Activated CD4-positive, CD25-positive, alpha-beta regulatory T cell (primary cell): Measurements from ENCODE around the gene L3MBTL4.
"Not testable (repeated sequence)": the region's sequence is repeated elsewhere in the genome, so short reads cannot be mapped to it uniquely, and the experiment has no call there.

Experiments used
- DNase-seq, 4 experiments: peaks; one replicate each; lab custom pipeline; 2025; lab: John Stamatoyannopoulos, UW

L3MBTL4 gene

GRCh38 chr18:6106091-6106685 is 308.5 kb downstream of the L3MBTL4 start:
- no peak for DNase-seq

DNA sequence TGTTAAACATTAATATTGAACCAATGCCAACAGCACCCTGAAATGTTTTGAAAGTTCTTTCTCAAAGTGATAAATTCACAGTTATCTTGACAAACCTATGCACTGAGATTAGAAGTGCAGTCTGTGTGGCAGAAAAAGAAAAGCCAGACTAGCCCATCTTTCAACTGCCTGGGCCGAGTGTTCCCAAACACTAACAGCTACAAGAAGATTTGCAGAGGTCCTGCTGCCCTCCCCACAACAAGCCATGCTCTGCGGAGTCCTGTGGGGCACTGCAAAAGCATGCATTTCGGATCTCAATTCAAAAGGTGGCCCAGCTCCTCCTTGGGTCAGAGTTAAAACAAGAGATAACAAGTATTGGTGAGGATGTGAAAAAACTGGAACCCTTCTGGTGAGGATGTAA is 311.0 kb downstream of the L3MBTL4 start:
- DNase-seq: no peak

DNA sequence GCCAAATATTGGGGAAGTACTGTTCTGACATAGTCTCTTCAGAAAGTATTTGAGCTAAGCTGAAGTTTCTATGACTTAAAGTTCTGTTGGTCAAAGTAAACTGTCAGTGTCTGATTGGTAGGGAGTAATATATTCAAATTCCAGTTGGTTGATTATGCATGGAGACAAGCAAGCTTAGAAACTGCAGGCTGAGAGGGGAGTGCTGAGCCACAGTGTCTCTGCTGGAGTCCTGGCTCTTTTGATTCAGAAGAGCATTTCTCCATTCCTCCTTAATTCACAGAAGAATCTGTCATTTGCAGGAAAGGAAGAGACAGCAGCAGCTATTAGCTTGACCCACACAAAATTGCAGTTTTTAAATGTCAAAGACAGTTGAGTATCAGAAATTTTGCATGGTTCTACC is 318.0 kb downstream of the L3MBTL4 start:
- DNase-seq: no peak

GRCh38 chr18:6088432-6088831 is 326.3 kb downstream of the L3MBTL4 start:
- no peak for DNase-seq

DNA sequence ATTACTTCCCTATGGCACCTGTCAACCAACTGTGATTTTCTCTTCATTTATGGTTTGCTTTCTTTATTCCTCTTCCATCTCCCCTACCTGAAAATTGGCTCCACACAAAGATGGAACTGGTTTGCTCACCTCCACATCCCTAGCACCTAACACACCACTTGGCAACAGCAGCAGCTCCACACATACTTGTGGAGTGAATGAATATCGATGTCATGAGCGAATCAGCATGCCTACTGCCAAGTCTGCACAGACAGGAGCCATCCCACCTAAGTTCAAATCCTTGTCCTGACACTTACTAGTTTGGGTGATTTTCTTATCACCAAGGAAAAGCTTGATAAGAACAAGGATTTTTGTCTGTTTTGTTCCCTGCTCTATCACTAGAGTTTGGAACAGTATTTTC is 328.0 kb downstream of the L3MBTL4 start:
- DNase-seq: no peak

GRCh38 chr18:6079406-6079805 is 335.3 kb downstream of the L3MBTL4 start:
- no peak for DNase-seq

GRCh38 chr18:6078877-6079276 is 335.8 kb downstream of the L3MBTL4 start:
- DNase-seq: no peak

DNA sequence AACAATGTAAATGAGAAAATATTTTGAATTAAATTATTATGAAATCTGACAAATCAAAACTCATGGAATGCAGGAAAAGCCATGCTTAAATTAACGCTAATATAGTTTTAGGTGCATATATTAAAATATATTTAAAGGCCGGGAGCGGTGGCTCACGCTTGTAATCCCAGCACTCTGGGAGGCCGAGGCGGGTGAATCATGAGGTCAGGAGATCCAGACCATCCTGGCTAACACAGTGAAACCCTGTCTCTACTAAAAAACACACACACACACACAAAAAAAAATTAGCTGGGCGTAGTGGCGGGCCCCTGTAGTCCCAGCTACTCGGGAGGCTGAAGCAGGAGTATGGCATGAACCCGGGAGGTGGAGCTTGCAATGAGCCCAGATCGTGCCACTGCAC is 342.3 kb downstream of the L3MBTL4 start:
- DNase-seq: not testable (repeated sequence)

GRCh38 chr18:6069539-6069938 is 345.2 kb downstream of the L3MBTL4 start:
- DNase-seq: no peak

DNA sequence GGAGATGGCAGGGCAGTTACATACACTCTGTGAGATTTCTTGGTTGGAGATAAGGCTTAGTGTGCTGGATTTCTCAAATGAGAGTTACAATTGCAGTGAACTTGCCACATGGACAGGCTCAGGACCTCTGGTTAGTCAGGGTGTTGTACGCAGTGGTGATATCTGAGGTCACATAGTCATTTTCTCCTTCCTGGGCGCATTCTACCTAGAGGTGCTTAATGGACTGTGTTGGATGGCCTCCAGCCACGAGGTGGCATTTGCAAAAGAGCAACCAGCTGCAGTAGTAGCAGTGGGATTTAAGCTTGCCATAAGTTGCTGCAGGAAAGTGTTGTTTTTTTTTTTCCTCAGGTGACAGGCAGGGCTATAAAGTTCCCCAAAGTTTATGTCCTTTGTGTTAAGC is 345.6 kb downstream of the L3MBTL4 start:
- no peak for DNase-seq

GRCh38 chr18:6060149-6060548 is 354.6 kb downstream of the L3MBTL4 start:
- DNase-seq: no peak

- DNase-seq: no peak
Observed at GRCh38 chr18:6059551-6059950, 355.2 kb downstream of the L3MBTL4 start.

- DNase-seq: no peak
Observed at GRCh38 chr18:6058941-6059340, 355.8 kb downstream of the L3MBTL4 start.

GRCh38 chr18:6057604-6058003 is 357.1 kb downstream of the L3MBTL4 start:
- no peak for DNase-seq

GRCh38 chr18:6056171-6056910 is 358.4 kb downstream of the L3MBTL4 start:
- DNase-seq: no peak

GRCh38 chr18:6055711-6056110 is 359.0 kb downstream of the L3MBTL4 start:
- DNase-seq: no peak

DNA sequence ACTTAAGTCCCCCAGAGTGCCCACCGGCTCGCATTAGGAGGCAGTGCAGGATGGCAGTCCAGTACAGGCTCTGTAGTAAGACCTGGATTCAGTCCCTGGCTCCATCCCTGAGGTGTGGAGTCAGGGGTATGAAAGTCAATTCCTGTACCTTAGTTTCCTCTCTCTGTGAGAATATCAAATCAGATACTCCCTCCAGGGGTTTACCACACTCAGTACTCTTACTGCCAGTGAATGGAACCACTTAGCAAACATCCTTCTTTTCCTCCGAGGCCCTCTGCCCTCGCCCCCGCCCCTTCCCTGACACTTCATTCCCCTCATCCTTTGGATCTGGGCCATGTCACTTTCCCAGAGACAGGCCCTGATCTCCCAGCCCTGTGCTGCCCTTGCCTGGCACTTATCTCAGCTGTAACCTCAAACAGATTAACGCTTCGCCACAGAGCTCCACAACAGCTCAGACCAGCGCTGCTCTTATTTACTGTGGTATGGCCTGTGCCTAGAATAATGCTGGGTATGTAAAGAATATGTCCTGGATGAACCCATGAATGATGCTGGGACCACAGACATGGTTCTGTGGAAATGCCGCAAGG is 360.4 kb downstream of the L3MBTL4 start:
- no peak for DNase-seq

DNA sequence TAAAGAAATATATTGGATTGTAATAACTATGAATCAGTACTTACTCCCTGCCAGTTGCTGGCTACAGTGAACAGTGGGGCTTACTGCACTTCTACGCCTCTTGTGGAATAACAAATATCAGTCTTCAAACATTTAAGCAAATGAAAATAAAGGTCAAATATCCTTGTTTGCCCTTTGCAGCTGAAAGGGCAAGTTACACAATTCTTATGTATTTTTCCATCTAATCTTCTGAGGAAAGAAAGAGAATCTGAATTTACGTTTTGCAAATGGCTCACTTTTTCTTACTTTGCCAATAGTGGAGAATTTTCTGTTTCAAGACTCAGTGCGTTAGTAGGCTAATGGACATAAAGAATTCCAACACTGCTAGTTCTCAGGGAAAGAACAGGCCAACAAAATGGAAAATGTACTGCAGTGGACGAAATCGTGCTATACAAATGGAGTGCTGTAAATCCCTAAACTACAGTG is 362.2 kb downstream of the L3MBTL4 start:
- no peak for DNase-seq

DNA sequence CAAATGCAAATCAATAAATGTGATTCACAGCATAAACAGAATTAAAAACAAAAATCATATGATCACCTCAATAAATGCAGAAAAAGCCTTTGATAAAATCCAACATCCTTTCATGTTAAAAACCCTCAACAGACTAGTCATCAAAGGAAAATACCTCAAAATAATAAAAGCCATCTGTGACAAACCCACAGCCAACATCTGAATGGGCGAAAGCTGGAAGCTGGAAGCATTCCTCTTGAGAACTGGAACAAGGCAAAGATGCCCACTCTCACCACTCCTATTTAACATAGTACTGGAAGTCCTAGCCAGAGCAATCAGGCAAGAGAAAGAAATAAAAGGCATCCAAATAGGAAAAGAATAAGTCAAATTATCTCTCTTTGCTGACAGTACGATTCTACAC is 367.1 kb downstream of the L3MBTL4 start:
- DNase-seq: not testable (repeated sequence)

- no peak for DNase-seq
Observed at GRCh38 chr18:6044773-6045172, 369.9 kb downstream of the L3MBTL4 start.

- no peak for DNase-seq
Observed at GRCh38 chr18:6044319-6044718, 370.4 kb downstream of the L3MBTL4 start.

GRCh38 chr18:6039055-6039454 is 375.7 kb downstream of the L3MBTL4 start:
- DNase-seq: no peak

DNA sequence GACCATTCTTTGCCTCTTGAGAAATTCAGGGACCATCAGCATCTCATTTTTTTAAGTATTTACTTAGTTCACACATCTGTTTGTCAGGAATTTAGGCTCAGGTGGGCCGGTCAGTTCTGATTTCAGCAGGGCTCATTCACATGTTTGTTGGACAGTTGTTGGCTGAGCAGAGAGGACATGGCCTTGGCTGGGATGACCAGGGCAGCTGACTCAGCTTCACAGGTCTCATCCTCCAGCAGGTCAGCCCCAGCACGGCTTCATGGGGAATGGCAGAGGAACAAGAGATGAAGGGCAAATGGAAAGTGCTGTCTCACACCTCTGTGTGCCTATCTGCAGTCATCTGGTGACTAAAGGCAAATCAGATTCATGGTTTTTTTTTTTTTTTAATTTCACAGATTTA is 383.3 kb downstream of the L3MBTL4 start:
- no peak for DNase-seq
